IMR-90 (cell line): ENCODE measurements around the gene ACOX2. TPM values are rescaled to one million over a fixed set of nuclear protein-coding genes. Genes with fewer than 3 reads are reported as not detected.

Experiments used
- ATAC-seq: fragments of 200-7000 bp; cut with Tn5 transposase; 2 replicates; pipeline ENCODE4 v1.9.1; 2020; ENCODE audit warnings: low read depth, mild to moderate bottlenecking, moderate library complexity
- BruUV-seq: library from RNA; stranded (reverse); fragments of 400-500 nt; replicated peaks from 2 replicates; lab custom pipeline; 2021; lab: Mats Ljungman, UMichigan
- CTCF ChIA-PET: fragments of 300-600 bp; formaldehyde crosslinking; extraction: SDS; loops from one replicate; lab custom pipeline; 2021; ENCODE audit warnings: antibody characterized with exemption; lab: Yijun Ruan, JAX
- POLR2A ChIA-PET: fragments of 300-600 bp; sonication (Branson Sonifier 250); formaldehyde crosslinking; loops from one replicate; lab custom pipeline; 2022; ENCODE audit warnings: antibody characterized with exemption; ENCODE audit not compliant: unreplicated experiment; lab: Charles Lee
- DNase-seq: peaks from one replicate; pipeline ENCODE4 v3.0.0; 2013
- H2AFZ ChIP-seq: replicated peaks from 2 replicates; pipeline ENCODE3; 2013; ENCODE audit warnings: low read length, mild to moderate bottlenecking; ENCODE audit not compliant: poor library complexity
- H2AK5ac ChIP-seq: 2 replicates; pipeline ENCODE4 v1.6.1; 2013; ENCODE audit warnings: low read depth, low read length, inconsistent platforms
- H2AK9ac ChIP-seq: replicated peaks from 2 replicates; pipeline ENCODE3; 2013; ENCODE audit warnings: mild to moderate bottlenecking, low read depth, low read length, moderate library complexity; ENCODE audit not compliant: poor library complexity
- H2BK120ac ChIP-seq: 2 replicates; pipeline ENCODE4 v1.6.1; 2013; ENCODE audit warnings: low read depth, low read length, inconsistent platforms
- H2BK15ac ChIP-seq: 3 replicates; pipeline ENCODE4 v1.6.1; 2013; ENCODE audit warnings: low read depth, low read length, inconsistent platforms
- H2BK20ac ChIP-seq: 2 replicates; pipeline ENCODE4 v1.6.1; 2013; ENCODE audit warnings: low read depth, mild to moderate bottlenecking, inconsistent platforms, low read length, moderate library complexity
- H2BK5ac ChIP-seq: 2 replicates; pipeline ENCODE4 v1.6.1; 2013; ENCODE audit warnings: mild to moderate bottlenecking, low read depth, low read length, inconsistent platforms; ENCODE audit not compliant: poor library complexity, severe bottlenecking
- H3K14ac ChIP-seq: replicated peaks from 2 replicates; pipeline ENCODE4 v1.6.1; 2013; ENCODE audit warnings: low read depth, low read length, inconsistent platforms
- H3K18ac ChIP-seq: 2 replicates; pipeline ENCODE4 v1.6.1; 2013; ENCODE audit warnings: low read depth, low read length, control low read depth
- H3K23ac ChIP-seq: 2 replicates; pipeline ENCODE4 v1.6.1; 2013; ENCODE audit warnings: low read depth, low read length, inconsistent platforms
- H3K27ac ChIP-seq: 2 replicates; pipeline ENCODE4 v1.5.1; 2013; ENCODE audit warnings: mild to moderate bottlenecking, control low read depth, low read length; ENCODE audit not compliant: insufficient read depth
- H3K27me3 ChIP-seq: 2 replicates; pipeline ENCODE4 v1.6.1; 2013; ENCODE audit warnings: low read length; ENCODE audit not compliant: control insufficient read depth, insufficient read depth
- H3K36me3 ChIP-seq: 2 replicates; pipeline ENCODE4 v1.6.1; 2013; ENCODE audit warnings: low read length, mixed read lengths; ENCODE audit not compliant: control insufficient read depth, insufficient read depth
- H3K4ac ChIP-seq: 2 replicates; pipeline ENCODE4 v1.6.1; 2013; ENCODE audit warnings: low read depth, low read length, inconsistent platforms
- H3K4me1 ChIP-seq: 2 replicates; pipeline ENCODE4 v1.6.1; 2013; ENCODE audit warnings: low read length, mixed read lengths; ENCODE audit not compliant: control insufficient read depth, insufficient read depth
- H3K4me2 ChIP-seq: 2 replicates; pipeline ENCODE4 v1.6.1; 2013; ENCODE audit warnings: low read depth, mild to moderate bottlenecking, control low read depth, low read length, moderate library complexity
- H3K4me3 ChIP-seq: 2 replicates; pipeline ENCODE4 v1.5.1; 2013; ENCODE audit warnings: low read depth, mild to moderate bottlenecking, control low read depth, low read length, moderate library complexity; ENCODE audit not compliant: insufficient read depth
- H3K56ac ChIP-seq: 2 replicates; pipeline ENCODE4 v1.6.1; 2013; ENCODE audit warnings: low read length, inconsistent platforms; ENCODE audit not compliant: insufficient read depth; ENCODE audit errors: extremely low read depth
- H3K79me1 ChIP-seq, 2 experiments: 2 replicates each; pipeline ENCODE4 v1.6.1; 2013; ENCODE audit warnings: low read length in 2 of 2, inconsistent platforms in 1 of 2, low read depth in 1 of 2
- H3K9ac ChIP-seq: 2 replicates; pipeline ENCODE4 v1.6.1; 2013; ENCODE audit warnings: low read depth, low read length, control low read depth
- H3K9me1 ChIP-seq: 2 replicates; pipeline ENCODE4 v1.6.1; 2013; ENCODE audit warnings: low read length, inconsistent platforms; ENCODE audit not compliant: insufficient read depth
- H3K9me3 ChIP-seq: 2 replicates; pipeline ENCODE4 v1.6.1; 2013; ENCODE audit warnings: low read length; ENCODE audit not compliant: control insufficient read depth, insufficient read depth
- H4K20me1 ChIP-seq: 2 replicates; pipeline ENCODE4 v1.6.1; 2013; ENCODE audit warnings: low read length, inconsistent platforms; ENCODE audit not compliant: insufficient read depth
- H4K5ac ChIP-seq: 2 replicates; pipeline ENCODE4 v1.6.1; 2013; ENCODE audit warnings: mild to moderate bottlenecking, low read depth, low read length, control low read depth
- H4K8ac ChIP-seq, 2 experiments: 2 replicates each; pipeline ENCODE4 v1.6.1; 2013; ENCODE audit warnings: low read depth in 2 of 2, low read length in 2 of 2, control low read depth in 1 of 2, inconsistent platforms in 1 of 2
- H4K91ac ChIP-seq: 2 replicates; pipeline ENCODE4 v1.6.1; 2013; ENCODE audit warnings: low read depth, low read length, inconsistent platforms; ENCODE audit not compliant: insufficient read depth
- CHD1 ChIP-seq: IDR thresholded peaks from 2 replicates; pipeline ENCODE4 v1.6.1; 2012; ENCODE audit warnings: low read depth, low read length, improper control_type of control experiment
- MAFK ChIP-seq: IDR thresholded peaks from 2 replicates; pipeline ENCODE4 v1.6.1; 2012; ENCODE audit warnings: low read depth, low read length, improper control_type of control experiment
- RFX5 ChIP-seq: IDR thresholded peaks from 2 replicates; pipeline ENCODE4 v1.8.0; 2012; ENCODE audit warnings: low read depth, mild to moderate bottlenecking, low read length, moderate library complexity
- WGBS, 2 experiments: methylation state at CpG; one replicate each; pipeline versions ENCODE4 v1.1.5 to v1.1.7; 2013; ENCODE audit warnings: missing lambda C conversion rate in 2 of 2; ENCODE audit not compliant: insufficient read length in 1 of 2; ENCODE audit errors: extremely low coverage in 2 of 2; 5-methylcytosine and 5-hydroxymethylcytosine counted together
- dilution Hi-C: fragments of 300-500 bp; cut with HindIII; formaldehyde crosslinking; loops from one replicate; pipeline ENCODE4 v1.14.3; 2018; ENCODE audit warnings: low sequenced_read_pairs; ENCODE audit not compliant: unreplicated experiment
- in situ Hi-C: fragments of 300-500 bp; cut with MboI; formaldehyde crosslinking; loops from 3 replicates; pipeline ENCODE4 v1.14.3; 2019; ENCODE audit warnings: low sequenced_read_pairs, inconsistent platforms, mixed read lengths
- intact Hi-C: fragments of 100-400 bp; cut with micrococcal nuclease; formaldehyde crosslinking; loops from 2 replicates; pipeline ENCODE4 v1.10.0; 2022
- polyA plus RNA-seq, 3 experiments: library from polyadenylated mRNA; depleted of rRNA; stranded (reverse); fragments of >200 nt; gene quantifications; 2 replicates each; pipeline ENCODE4 v1.2.3, GENCODE V29; 2012; ENCODE audit warnings: low replicate concordance in 1 of 3
- total RNA-seq: library from RNA; depleted of rRNA; stranded (reverse); fragments of >200 nt; gene quantifications from 2 replicates; pipeline ENCODE4 v1.2.3, GENCODE V29; 2012
- TF ChIP-seq, protein P1 (sequence below): conservative IDR thresholded peaks from 2 replicates; pipeline ENCODE4 v1.5.1; 2012; ENCODE audit warnings: mild to moderate bottlenecking, low read depth, low read length, improper control_type of control experiment
- TF ChIP-seq, protein P2 (sequence below): fragments of 150-350 bp; IDR thresholded peaks from 2 replicates; pipeline ENCODE4 v1.6.1; 2016; ENCODE audit warnings: low read depth, mild to moderate bottlenecking, low read length, moderate library complexity, borderline replicate concordance

The ACOX2 gene
- total and polyA plus RNA-seq, 2 of the 4 experiments (the other 2 are of a cell fraction): 15.6 to 32.9 TPM

DNA sequence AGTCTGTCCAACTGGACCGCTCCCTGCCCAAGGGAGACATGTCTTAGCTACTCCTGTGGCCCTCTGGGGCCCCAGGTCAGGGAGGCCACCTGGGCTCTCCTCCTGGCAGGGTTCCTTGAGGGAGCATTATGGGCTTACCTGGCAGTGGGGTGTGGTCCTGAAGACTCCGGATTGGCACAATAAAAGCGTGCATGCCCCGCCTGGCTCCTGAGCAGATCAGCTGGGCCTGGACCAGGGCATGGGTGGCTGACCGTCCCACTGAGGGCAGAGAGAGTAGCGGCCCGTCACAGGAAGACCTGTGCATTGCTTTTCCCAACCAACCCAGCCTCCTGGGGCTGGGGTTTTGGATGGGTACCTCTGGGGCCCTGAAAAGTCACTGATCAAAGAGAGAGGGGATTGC is 5.4 kb downstream of the ACOX2 start:
- Histone ChIP-seq H3K14ac (no peak overlapping the region), H3K27me3 (no peaks in the 10 kb centered on the region), H3K9me1 (peaks cover 3% of the 10 kb centered on the region; the same call in 1 of the 2 replicates), H2BK20ac (no peak overlapping the region), H3K18ac (no peak overlapping the region), H2AFZ (no peak overlapping the region), H3K36me3 (peaks cover 3% of the 10 kb centered on the region; the same call in 1 of the 2 replicates), H3K4me1 (peaks cover 14% of the 10 kb centered on the region), H4K8ac (no peak overlapping the region), H3K27ac (no peak overlapping the region), H2AK9ac (peak overlapping the region; percentile 71), H4K20me1 (no peaks in the 10 kb centered on the region), H2AK5ac (no peak overlapping the region), H4K91ac (no peak overlapping the region), H2BK5ac (no peak overlapping the region), H3K23ac (no peak overlapping the region), H3K79me1 (no peaks in the 10 kb centered on the region), H3K56ac (no peak overlapping the region), H3K4me3 (no peak overlapping the region), H2BK15ac (no peak overlapping the region), H3K4ac (no peak overlapping the region), H3K9me3 (no peaks in the 10 kb centered on the region), H3K9ac (no peak overlapping the region), H3K4me2 (no peak overlapping the region), H4K5ac (no peak overlapping the region), H2BK120ac (no peak overlapping the region)
- POLR2A ChIA-PET: no interaction called here
- ATAC-seq (no peak), DNase-seq (no peak)
- in situ Hi-C loops: loop anchor here (5.0 kb wide), 1 partner anchor 204 kb away; no protein-coding TSS in a partner anchor
- intact Hi-C loops: loop anchor here (5.0 kb wide), 1 partner anchor 39 kb away; the partner anchor contains the start of gene KCTD6
- BruUV-seq: no TSS peak
- TF ChIP-seq, protein P1, sequence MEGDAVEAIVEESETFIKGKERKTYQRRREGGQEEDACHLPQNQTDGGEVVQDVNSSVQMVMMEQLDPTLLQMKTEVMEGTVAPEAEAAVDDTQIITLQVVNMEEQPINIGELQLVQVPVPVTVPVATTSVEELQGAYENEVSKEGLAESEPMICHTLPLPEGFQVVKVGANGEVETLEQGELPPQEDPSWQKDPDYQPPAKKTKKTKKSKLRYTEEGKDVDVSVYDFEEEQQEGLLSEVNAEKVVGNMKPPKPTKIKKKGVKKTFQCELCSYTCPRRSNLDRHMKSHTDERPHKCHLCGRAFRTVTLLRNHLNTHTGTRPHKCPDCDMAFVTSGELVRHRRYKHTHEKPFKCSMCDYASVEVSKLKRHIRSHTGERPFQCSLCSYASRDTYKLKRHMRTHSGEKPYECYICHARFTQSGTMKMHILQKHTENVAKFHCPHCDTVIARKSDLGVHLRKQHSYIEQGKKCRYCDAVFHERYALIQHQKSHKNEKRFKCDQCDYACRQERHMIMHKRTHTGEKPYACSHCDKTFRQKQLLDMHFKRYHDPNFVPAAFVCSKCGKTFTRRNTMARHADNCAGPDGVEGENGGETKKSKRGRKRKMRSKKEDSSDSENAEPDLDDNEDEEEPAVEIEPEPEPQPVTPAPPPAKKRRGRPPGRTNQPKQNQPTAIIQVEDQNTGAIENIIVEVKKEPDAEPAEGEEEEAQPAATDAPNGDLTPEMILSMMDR: no peak
- TF ChIP-seq, protein P2, sequence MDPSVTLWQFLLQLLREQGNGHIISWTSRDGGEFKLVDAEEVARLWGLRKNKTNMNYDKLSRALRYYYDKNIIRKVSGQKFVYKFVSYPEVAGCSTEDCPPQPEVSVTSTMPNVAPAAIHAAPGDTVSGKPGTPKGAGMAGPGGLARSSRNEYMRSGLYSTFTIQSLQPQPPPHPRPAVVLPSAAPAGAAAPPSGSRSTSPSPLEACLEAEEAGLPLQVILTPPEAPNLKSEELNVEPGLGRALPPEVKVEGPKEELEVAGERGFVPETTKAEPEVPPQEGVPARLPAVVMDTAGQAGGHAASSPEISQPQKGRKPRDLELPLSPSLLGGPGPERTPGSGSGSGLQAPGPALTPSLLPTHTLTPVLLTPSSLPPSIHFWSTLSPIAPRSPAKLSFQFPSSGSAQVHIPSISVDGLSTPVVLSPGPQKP: no peak
- TF ChIP-seq MAFK (no peak), CHD1 (no peak), RFX5 (no peak)
- CTCF ChIA-PET: interaction anchor here (0.6 to 1.5 kb wide), 4 partner anchors 12 to 232 kb away, joined by 3 read pairs; partner anchors contain the start of gene KCTD6
- 100% methylated on average over 2 of the region's 7 CpGs; no CpG with 5 or more reads in 1 of the 2 experiments for WGBS, 2 experiments
- dilution Hi-C loops: no loop called here
